Activated naive CD4-positive, alpha-beta T cell treated with anti-CD3 and anti-CD28 coated beads for 36 hours (primary cell): ENCODE data around the gene HECTD4. TPM values are rescaled to one million over a fixed set of nuclear protein-coding genes. Genes with fewer than 3 reads are reported as not detected.

ENCODE experiments used
- CTCF ChIA-PET: fragments of 350-600 bp; sonication (Branson Sonifier 250); formaldehyde crosslinking; loops from one replicate; lab custom pipeline; 2021; ENCODE audit warnings: antibody characterized with exemption; lab: Charles Lee
- DNase-seq: peaks from one replicate; pipeline ENCODE4 v3.0.0-alpha.2; 2020
- H3K27ac Mint-ChIP-seq: one replicate; pipeline ENCODE4 v1.8.0; 2021; ENCODE audit warnings: mild to moderate bottlenecking, mixed read lengths
- H3K27me3 Mint-ChIP-seq: one replicate; pipeline ENCODE4 v1.8.0; 2021; ENCODE audit warnings: low read depth, mixed read lengths
- H3K36me3 Mint-ChIP-seq: one replicate; pipeline ENCODE4 v1.8.0; 2021; ENCODE audit warnings: low read depth, mixed read lengths
- H3K4me1 Mint-ChIP-seq: one replicate; pipeline ENCODE4 v1.8.0; 2021; ENCODE audit warnings: low read depth, mixed read lengths
- H3K4me3 Mint-ChIP-seq: one replicate; pipeline ENCODE4 v1.8.0; 2021; ENCODE audit warnings: mild to moderate bottlenecking, moderate library complexity, mixed read lengths
- H3K9me3 Mint-ChIP-seq: one replicate; pipeline ENCODE4 v1.8.0; 2021; ENCODE audit warnings: mixed read lengths
- intact Hi-C: fragments of 100-400 bp; cut with micrococcal nuclease; formaldehyde crosslinking; loops from one replicate; pipeline ENCODE4 v1.15.1; 2023
- total RNA-seq, 2 experiments: library from RNA; stranded (reverse); gene quantifications; one replicate each; pipeline ENCODE4 v1.2.3, GENCODE V29; 2021

Gene HECTD4
- total RNA-seq, 2 experiments from 2014 or later, result 17.6 to 19.2 TPM

DNA sequence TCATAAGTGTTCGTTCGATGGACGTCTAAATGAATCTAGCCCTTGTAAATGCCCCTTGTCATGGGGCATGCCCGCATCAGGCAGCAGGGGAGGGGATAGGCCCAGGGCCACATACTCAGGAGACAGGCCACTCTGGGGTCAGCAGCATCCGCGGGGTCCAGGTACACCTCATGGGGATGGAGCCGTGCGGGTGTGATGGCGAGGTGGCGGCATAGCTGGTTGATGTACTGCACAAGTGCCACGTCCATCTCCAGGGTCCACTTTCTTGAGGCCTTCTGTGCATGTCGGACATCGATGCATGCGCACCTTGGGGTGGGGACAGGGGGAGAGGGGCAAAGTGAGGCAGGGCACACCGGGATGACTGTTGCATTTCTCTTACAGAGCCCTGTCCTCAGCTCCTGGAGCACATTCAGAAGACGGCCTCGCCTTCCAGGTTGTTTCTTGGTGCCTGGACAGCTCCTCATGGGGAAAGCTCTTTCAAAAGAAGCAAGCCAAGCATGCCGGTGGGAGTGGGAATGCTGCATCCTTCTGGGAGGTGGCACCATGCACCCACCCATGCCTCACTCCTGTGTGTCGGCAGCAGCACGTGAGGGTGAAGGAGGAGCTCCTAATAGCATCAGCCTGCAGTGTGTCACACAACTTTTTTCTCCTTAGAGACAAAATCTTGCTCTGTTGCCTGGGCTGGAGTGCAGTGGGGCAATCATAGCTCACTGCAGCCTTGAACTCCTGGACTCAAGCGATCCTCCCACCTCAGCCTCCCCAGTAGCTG is 209.5 kb downstream of the HECTD4 start:
- Mint-ChIP-seq H3K27ac (no peak overlapping the region), H3K4me3 (no peak overlapping the region), H3K27me3 (no peaks in the 10 kb centered on the region), H3K4me1 (no peaks in the 10 kb centered on the region), H3K9me3 (no peaks in the 10 kb centered on the region), H3K36me3 (peaks cover 9% of the 10 kb centered on the region)
- no peak for DNase-seq
- intact Hi-C loops, result no loop called here
- CTCF ChIA-PET, result interaction anchor here (1.0 kb wide), 1 partner anchor 9 kb away, joined by 4 read pairs; no protein-coding TSS in a partner anchor

DNA sequence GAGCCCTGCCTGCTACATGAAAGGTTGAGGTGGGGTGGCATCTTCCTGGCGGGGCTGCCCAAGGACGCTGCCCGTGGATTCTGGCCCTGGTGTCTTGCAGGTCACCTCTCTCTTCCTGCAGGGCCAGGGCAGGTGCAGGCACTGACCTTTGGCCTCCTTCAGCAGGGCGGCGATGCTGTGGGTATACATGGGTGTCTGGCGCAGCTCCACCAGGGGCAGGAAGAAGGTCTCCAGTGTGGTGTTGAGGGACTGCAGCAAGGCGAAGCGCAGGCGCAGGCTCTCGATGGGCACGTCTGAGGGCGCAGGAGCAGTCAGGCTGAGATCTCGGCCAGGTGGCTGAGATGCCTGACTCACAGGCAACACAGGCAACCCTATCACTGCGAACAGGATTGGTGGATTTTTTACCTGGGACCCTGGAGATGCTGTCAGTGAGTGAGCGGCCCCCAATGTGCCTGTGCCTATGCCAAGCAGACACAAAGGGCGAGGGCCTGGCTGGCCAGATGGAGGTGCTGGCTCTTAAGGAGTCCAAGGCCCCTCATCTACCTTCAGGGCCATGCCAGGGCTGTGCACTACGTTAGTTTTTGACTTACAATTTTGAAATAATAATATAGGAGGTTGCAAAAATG is 211.1 kb downstream of the HECTD4 start:
- no peak for DNase-seq
- peaks cover 8% of the 10 kb centered on the region for H3K36me3 Mint-ChIP-seq
- H3K4me3 Mint-ChIP-seq, result no peak overlapping the region
- intact Hi-C loops, result loop anchor here (1.0 kb wide), 1 partner anchor 226 kb away; no protein-coding TSS in a partner anchor
- no peaks in the 10 kb centered on the region for H3K4me1 Mint-ChIP-seq
- no peak overlapping the region for H3K27ac Mint-ChIP-seq
- CTCF ChIA-PET, result interaction anchor here (0.6 kb wide), 1 partner anchor 62 kb away, joined by 3 read pairs; no protein-coding TSS in a partner anchor
- H3K9me3 Mint-ChIP-seq, result no peaks in the 10 kb centered on the region
- H3K27me3 Mint-ChIP-seq, result no peaks in the 10 kb centered on the region

DNA sequence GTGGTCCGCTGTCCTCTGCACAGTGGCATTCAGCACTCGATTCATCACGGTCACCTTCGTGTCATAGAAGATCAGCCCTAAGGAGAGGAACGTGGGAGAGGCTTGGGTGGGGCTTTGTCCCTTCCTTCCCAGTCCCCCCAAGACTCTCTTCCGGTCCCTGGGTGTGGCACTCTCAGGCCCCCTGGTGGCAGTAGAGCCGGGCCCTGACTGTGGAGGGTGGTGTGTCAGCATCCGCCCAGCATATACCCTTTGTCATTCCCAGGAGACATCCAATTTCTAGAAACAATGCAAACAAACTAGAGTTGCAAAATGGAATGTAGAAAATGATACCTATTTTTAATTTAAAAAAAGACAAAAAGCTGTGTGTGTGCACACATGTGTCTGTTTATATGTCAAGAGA is 211.9 kb downstream of the HECTD4 start:
- H3K9me3 Mint-ChIP-seq, result no peaks in the 10 kb centered on the region
- intact Hi-C loops, result loop anchor here (1.0 kb wide), 1 partner anchor 225 kb away; no protein-coding TSS in a partner anchor

DNA sequence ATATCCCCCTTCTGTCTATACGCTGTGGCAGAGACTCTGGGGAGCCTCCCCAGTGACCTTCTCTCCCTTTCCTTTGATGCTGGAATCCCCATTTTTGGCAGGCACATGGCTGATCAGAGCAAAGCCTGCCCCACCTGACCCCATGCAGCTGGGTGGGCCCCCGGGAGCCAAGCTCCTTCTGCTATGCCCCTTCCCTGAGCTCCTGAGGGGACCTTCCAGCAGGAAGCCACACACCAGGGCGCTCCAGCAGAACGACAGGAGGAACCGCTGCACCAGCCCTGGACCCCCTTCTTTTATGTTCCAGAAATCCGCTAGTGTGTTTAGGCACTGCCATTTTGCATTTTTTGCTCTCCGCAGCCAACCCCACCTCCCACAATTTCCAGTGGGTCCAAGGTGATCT is 212.3 kb downstream of the HECTD4 start:
- H3K4me3 Mint-ChIP-seq, result no peak overlapping the region
- no peak for DNase-seq
- CTCF ChIA-PET, result interaction anchor here (0.7 to 0.8 kb wide), 2 partner anchors 58 to 232 kb away, joined by 3 to 4 read pairs; no protein-coding TSS in a partner anchor
- no peak overlapping the region for H3K27ac Mint-ChIP-seq
- no peaks in the 10 kb centered on the region for H3K27me3 Mint-ChIP-seq
- intact Hi-C loops, result loop anchor here (1.0 kb wide), 1 partner anchor 225 kb away; no protein-coding TSS in a partner anchor
- no peaks in the 10 kb centered on the region for H3K4me1 Mint-ChIP-seq
- no peaks in the 10 kb centered on the region for H3K9me3 Mint-ChIP-seq
- peaks cover 5% of the 10 kb centered on the region for H3K36me3 Mint-ChIP-seq

More for the DNA sequence above, 211.9 kb downstream of the HECTD4 start:
- Mint-ChIP-seq H3K4me1 (no peaks in the 10 kb centered on the region), H3K27me3 (no peaks in the 10 kb centered on the region), H3K27ac (no peak overlapping the region), H3K36me3 (peaks cover 5% of the 10 kb centered on the region), H3K4me3 (no peak overlapping the region)
- CTCF ChIA-PET, result interaction anchor here (0.6 to 0.8 kb wide), 2 partner anchors 61 to 232 kb away, joined by 3 to 4 read pairs; no protein-coding TSS in a partner anchor
- DNase-seq, result peak; percentile 62

DNA sequence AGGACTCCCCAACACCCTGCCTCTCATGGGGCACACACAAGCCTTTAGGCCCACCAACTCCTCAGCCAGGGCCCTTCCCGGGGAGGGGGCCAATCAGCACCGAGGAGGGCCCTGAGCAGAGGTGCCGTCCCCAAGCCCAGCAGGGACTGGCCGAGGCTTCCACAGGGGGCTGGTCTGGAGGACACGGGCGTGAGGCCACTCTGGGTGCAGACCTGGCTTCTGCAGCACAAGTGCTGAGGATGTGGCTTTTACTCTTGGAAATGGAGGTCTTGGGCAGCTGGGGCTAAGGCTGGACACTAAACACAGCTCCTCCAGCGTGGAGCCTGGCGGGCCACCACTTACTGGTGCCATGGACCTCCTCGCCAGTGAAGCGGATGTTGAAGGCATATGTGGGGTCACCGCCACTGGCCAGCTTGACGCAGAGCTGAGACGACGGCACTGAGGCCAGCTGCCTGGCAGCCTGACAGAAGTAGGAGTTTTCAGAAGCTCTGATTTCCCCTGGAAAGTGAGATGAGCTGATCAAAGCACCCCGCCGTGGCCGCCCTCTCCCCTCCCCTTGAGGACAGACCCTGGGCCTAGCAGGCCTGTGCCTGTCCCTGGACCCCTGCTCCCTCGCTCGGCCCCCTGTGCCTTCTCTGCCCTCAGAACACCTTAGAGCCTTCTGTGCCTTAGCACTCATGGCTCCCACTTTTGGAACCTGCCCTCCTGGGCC is 212.9 kb downstream of the HECTD4 start:
- H3K27me3 Mint-ChIP-seq, result no peaks in the 10 kb centered on the region
- CTCF ChIA-PET, result interaction anchor here (0.7 to 0.8 kb wide), 2 partner anchors 57 to 231 kb away, joined by 3 to 4 read pairs; no protein-coding TSS in a partner anchor

DNA sequence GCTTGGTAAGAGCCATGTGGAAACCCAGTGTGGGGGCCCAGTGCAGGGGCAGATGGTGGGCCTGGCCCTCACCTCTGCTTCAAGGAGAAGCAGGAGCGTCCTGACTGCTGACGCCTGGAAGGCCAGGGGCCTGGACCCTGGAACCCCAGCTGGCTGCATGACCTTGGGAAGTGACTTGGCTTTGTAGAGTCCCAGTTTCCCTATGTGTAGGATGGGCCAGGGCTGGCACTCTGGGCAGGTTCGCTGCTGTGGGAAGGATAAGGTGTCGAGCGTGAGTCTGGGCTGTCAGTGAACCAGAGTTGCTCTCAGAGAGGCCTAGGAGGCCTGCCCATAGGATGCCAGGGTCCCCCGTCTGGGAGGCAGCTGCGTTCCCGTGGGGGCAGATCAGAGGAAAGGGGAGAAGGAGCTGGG is 213.7 kb downstream of the HECTD4 start:
- DNase-seq, result no peak
- Mint-ChIP-seq H3K36me3 (peaks cover 5% of the 10 kb centered on the region), H3K9me3 (no peaks in the 10 kb centered on the region), H3K4me1 (no peaks in the 10 kb centered on the region), H3K27ac (no peak overlapping the region), H3K4me3 (no peak overlapping the region), H3K27me3 (no peaks in the 10 kb centered on the region)
- CTCF ChIA-PET, result no interaction called here
- intact Hi-C loops, result no loop called here

More for the DNA sequence above, 212.9 kb downstream of the HECTD4 start:
- Mint-ChIP-seq H3K27ac (peak overlapping the region; percentile 30), H3K36me3 (peaks cover 5% of the 10 kb centered on the region), H3K4me3 (no peak overlapping the region), H3K4me1 (no peaks in the 10 kb centered on the region), H3K9me3 (no peaks in the 10 kb centered on the region)
- no peak for DNase-seq
- intact Hi-C loops, result no loop called here

DNA sequence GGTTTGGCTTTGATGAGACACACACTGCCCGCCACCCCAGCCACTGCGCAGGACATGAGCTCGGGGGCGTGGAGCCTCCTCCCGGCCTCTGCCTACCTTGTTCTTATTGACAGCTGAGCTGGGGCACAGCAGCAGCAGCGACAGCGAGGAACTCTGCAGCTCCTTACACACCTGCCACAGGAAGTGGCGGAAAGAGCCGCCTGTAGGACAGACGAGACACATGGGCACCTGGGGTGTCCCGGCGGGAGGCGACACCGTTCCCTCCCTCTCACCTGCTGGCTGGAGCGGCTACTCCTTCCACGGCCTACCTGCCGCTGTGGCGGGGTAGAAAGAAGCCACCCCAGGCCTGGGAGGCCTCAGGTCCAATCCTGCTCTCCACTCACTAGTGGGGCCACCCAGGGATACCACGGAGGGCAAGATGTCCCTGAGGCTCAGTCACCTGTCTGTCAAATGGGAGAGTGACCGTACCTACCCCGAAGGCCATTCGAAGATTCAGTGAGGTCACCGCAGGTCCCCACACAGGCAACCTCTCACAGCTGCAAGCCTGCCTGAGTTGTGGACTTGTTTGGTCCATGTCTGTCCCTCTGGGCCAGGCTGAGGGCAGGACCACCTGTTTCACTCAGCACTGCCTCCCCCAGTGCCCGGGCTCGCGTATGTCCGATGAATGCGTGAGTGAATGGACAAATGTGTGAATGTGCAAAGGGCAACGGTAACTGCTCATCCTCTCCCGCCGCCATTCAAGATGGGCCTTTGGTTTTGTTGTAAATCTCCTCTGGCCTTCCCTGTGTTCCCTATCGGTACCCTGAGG is 214.3 kb downstream of the HECTD4 start:
- intact Hi-C loops, result no loop called here
- no peaks in the 10 kb centered on the region for H3K27me3 Mint-ChIP-seq
- CTCF ChIA-PET, result no interaction called here
- peaks cover 5% of the 10 kb centered on the region for H3K36me3 Mint-ChIP-seq
- H3K27ac Mint-ChIP-seq, result no peak overlapping the region
- H3K9me3 Mint-ChIP-seq, result no peaks in the 10 kb centered on the region
- no peak overlapping the region for H3K4me3 Mint-ChIP-seq
- H3K4me1 Mint-ChIP-seq, result no peaks in the 10 kb centered on the region
- no peak for DNase-seq

DNA sequence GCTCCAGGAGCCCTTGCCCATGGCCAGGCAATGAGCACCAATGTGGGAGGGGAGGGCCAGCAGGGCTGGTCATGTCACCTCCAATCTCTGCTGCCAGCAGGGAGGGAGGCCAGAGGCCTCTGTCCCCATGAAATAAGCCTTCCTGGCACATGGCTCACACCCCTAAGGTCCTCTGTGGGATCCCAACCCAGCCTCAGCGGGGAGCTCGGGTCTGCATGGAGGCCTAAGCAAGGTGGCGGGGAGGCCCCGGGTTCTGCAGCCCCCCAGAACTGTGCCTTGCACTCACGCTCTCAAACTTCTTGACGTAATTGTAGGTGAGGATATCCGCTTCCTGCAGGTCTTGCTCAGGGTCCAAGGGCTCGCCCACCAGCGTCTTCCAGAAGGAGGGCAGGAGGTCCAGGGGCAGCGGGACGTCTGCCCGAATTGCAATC is 215.2 kb downstream of the HECTD4 start:
- no peak for DNase-seq
- H3K36me3 Mint-ChIP-seq, result peaks cover 9% of the 10 kb centered on the region
- CTCF ChIA-PET, result no interaction called here
- intact Hi-C loops, result no loop called here
- no peak overlapping the region for H3K4me3 Mint-ChIP-seq
- no peaks in the 10 kb centered on the region for H3K27me3 Mint-ChIP-seq
- H3K4me1 Mint-ChIP-seq, result no peaks in the 10 kb centered on the region
- no peak overlapping the region for H3K27ac Mint-ChIP-seq
- no peaks in the 10 kb centered on the region for H3K9me3 Mint-ChIP-seq

DNA sequence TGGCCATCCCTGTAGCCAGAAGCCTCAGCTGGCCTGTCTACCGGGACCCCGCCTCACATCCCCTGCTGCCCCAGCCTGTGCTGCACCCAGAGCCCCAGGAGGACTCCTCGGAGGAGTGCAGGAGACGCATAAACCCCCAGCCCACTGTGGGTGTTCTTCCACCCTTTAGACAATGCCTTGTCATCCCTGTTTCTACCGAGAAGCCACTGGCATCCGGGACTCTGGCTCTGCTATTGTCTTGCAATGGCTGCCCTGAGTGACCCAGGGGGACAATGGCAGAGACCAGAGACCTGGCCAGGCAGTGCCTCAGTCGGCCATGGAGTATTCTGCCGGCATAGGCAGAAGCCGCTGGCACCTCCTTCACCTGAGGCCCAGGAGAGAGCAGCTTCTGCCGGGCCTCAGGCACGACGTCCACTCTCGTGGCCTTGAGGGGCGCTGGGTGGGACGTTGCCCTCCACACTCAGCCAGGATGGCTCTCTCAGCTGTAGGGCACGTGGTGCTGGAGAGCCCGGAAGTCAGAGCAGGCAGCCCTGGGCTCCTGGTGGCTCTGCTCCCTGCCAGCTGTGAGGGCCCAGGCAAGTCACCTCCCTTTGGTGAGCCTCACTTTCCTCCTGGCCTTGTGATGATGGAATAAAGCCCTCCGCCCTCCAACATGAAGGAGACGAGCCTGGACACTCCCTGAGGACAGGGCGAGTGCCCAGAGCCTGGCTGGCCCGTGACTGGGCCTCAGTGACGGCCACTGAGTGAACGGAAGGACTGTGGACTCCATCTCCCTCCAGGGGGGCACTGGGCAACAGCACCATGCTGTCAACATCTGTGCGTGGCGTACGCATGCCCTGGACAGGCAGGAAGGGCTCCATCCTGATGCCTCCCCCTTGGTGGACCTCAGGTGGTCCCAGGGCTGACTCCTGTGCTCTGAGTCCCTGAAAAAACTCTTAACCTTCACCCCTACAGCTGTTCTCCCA is 215.9 kb downstream of the HECTD4 start:
- CTCF ChIA-PET, result interaction anchor here (1.2 kb wide), 1 partner anchor 245 kb away, joined by 3 read pairs; no protein-coding TSS in a partner anchor
- Mint-ChIP-seq H3K27me3 (no peaks in the 10 kb centered on the region), H3K9me3 (no peaks in the 10 kb centered on the region), H3K4me3 (no peak overlapping the region), H3K4me1 (no peaks in the 10 kb centered on the region), H3K36me3 (peaks cover 14% of the 10 kb centered on the region), H3K27ac (no peak overlapping the region)
- DNase-seq, result no peak
- intact Hi-C loops, result no loop called here

DNA sequence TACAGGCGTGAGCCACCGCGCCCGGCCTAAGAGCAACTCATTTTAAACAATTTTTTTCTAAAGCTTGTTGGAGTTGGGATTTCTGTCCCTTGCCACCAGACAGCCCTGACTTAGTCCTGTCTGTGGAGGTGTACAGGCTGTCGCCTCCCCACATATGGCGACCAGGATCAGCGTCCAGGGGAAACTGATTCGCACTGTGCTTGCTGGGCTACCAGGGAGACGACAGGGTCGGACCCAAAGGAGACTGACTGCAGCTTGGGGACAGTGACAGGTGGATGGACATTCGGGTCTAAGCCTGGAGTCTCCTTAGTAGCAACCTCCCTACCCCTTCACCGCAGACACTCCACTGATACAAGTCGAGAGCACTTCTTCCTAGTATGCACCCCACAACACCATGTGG is 216.6 kb downstream of the HECTD4 start:
- no peak for DNase-seq
- no peaks in the 10 kb centered on the region for H3K27me3 Mint-ChIP-seq
- intact Hi-C loops, result no loop called here
- CTCF ChIA-PET, result interaction anchor here (1.1 to 1.2 kb wide), 2 partner anchors 33 to 245 kb away, joined by 3 read pairs; no protein-coding TSS in a partner anchor
- H3K4me3 Mint-ChIP-seq, result no peak overlapping the region
- H3K9me3 Mint-ChIP-seq, result no peaks in the 10 kb centered on the region
- H3K36me3 Mint-ChIP-seq, result peaks cover 19% of the 10 kb centered on the region
- no peaks in the 10 kb centered on the region for H3K4me1 Mint-ChIP-seq
- H3K27ac Mint-ChIP-seq, result no peak overlapping the region
